Suprapubic skin (tissue), 3 donors: ENCODE measurements around the gene RANBP3L.

Experiments
- POLR2AphosphoS5 ChIP-seq, 3 donors: sonication (generic); formaldehyde crosslinking; IDR thresholded peaks; one replicate each; pipeline ENCODE4 v1.6.1; 2017; ENCODE audit warnings: antibody characterized with exemption in 3 of 3
- TF ChIP-seq, protein P1 (sequence below), 2 donors: fragments of 200-600 bp in 1 of 2; fragments of 450-650 bp in 1 of 2; sonication (generic) in 1 of 2; IDR thresholded peaks; one replicate each; pipeline ENCODE4 v1.5.1; 2016 to 2019; ENCODE audit warnings: antibody characterized with exemption in 2 of 2, mild to moderate bottlenecking in 1 of 2, moderate library complexity in 1 of 2

DNA sequence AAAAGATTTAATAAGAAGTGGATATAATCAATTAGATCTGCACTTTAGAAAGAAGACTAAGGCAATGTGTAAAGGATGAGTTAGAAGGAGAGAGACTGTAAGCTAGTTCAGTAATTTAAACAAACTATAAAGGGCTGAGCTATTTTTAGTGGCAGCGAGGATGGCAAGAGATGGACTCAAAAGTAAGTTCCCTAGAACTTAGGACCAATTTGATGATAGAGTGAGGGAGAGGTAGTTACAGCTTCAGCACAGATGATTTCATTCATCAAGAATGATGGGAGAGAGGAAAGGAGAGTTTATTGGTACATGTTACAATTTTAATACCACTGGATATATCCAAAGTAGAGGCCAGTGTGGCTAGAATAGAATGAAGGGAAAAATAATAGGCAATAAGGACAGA, 79.1 kb downstream of the RANBP3L start:
- TF ChIP-seq, protein P1, sequence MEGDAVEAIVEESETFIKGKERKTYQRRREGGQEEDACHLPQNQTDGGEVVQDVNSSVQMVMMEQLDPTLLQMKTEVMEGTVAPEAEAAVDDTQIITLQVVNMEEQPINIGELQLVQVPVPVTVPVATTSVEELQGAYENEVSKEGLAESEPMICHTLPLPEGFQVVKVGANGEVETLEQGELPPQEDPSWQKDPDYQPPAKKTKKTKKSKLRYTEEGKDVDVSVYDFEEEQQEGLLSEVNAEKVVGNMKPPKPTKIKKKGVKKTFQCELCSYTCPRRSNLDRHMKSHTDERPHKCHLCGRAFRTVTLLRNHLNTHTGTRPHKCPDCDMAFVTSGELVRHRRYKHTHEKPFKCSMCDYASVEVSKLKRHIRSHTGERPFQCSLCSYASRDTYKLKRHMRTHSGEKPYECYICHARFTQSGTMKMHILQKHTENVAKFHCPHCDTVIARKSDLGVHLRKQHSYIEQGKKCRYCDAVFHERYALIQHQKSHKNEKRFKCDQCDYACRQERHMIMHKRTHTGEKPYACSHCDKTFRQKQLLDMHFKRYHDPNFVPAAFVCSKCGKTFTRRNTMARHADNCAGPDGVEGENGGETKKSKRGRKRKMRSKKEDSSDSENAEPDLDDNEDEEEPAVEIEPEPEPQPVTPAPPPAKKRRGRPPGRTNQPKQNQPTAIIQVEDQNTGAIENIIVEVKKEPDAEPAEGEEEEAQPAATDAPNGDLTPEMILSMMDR (IDR thresholded peaks at IDR 0.05), result no peak
- TF ChIP-seq POLR2AphosphoS5 (IDR thresholded peaks at IDR 0.05), result no peak
